ENCODE results near the gene TRMT10B. TPM values are rescaled to one million over a fixed set of nuclear protein-coding genes. Genes with fewer than 3 reads are reported as not detected.

TRMT10B gene
- total RNA-seq, 1 donor from 2014 or later: 4.2 TPM

GRCh38 chr9:37740128-37740527 lies 13.5 kb upstream of the TRMT10B start:
- Histone ChIP-seq H3K9me3 (ENCODE audit: insufficient read depth, low read depth, low read length) (no peaks in the 10 kb centered on the region), H3K4me1 (ENCODE audit: insufficient read depth, low read length) (no peaks in the 10 kb centered on the region), H3K9ac (ENCODE audit: low read length) (no peak overlapping the region), H4K20me1 (ENCODE audit: insufficient read depth, low read length) (no peaks in the 10 kb centered on the region), H3K27me3 (ENCODE audit: insufficient read depth, low read length) (peaks cover 26% of the 10 kb centered on the region), H3K79me2 (ENCODE audit: insufficient read depth, low read length) (no peaks in the 10 kb centered on the region), H2AFZ (ENCODE audit: low read depth, low read length) (no peak overlapping the region), H3K36me3 (ENCODE audit: insufficient read depth, low read length) (no peaks in the 10 kb centered on the region), H3K27ac (ENCODE audit: low read depth, low read length) (no peak overlapping the region), H3K4me3 (ENCODE audit: insufficient read depth, low read depth, low read length) (no peak overlapping the region), H3K4me2 (ENCODE audit: low read length) (no peak overlapping the region)
- TF ChIP-seq CTCF (IDR thresholded peaks at IDR 0.05; ENCODE audit: insufficient read depth, low read depth, low read length) (no peak), EZH2 (IDR thresholded peaks at IDR 0.05; ENCODE audit: insufficient read depth, low read length) (no peak)
- H3K4me3 Mint-ChIP-seq (ENCODE audit: unreplicated experiment): no peak overlapping the region
- no peak for FAIRE-seq
- no peaks in the 10 kb centered on the region for H3K36me3 Mint-ChIP-seq (ENCODE audit: low read depth, unreplicated experiment)
- no peak for DNase-seq (ENCODE audit: low read depth)
- no peaks in the 10 kb centered on the region for H3K4me1 Mint-ChIP-seq (ENCODE audit: low read depth, unreplicated experiment)
- H3K27me3 Mint-ChIP-seq (ENCODE audit: low read depth, unreplicated experiment): peaks cover 40% of the 10 kb centered on the region
- H3K27ac Mint-ChIP-seq (ENCODE audit: unreplicated experiment): no peak overlapping the region
- H3K9me3 Mint-ChIP-seq (ENCODE audit: unreplicated experiment): no peaks in the 10 kb centered on the region

- Histone ChIP-seq H3K36me3 (ENCODE audit: insufficient read depth, low read length) (no peaks in the 10 kb centered on the region), H3K9me3 (ENCODE audit: insufficient read depth, low read depth, low read length) (no peaks in the 10 kb centered on the region), H3K27me3 (ENCODE audit: insufficient read depth, low read length) (peaks cover 22% of the 10 kb centered on the region), H3K79me2 (ENCODE audit: insufficient read depth, low read length) (no peaks in the 10 kb centered on the region), H4K20me1 (ENCODE audit: insufficient read depth, low read length) (no peaks in the 10 kb centered on the region), H3K27ac (ENCODE audit: low read depth, low read length) (no peak overlapping the region), H3K4me1 (ENCODE audit: insufficient read depth, low read length) (no peaks in the 10 kb centered on the region), H3K4me2 (ENCODE audit: low read length) (no peak overlapping the region), H3K9ac (ENCODE audit: low read length) (no peak overlapping the region), H2AFZ (ENCODE audit: low read depth, low read length) (no peak overlapping the region), H3K4me3 (ENCODE audit: insufficient read depth, low read depth, low read length) (no peak overlapping the region)
- Mint-ChIP-seq H3K27ac (ENCODE audit: unreplicated experiment) (no peak overlapping the region), H3K9me3 (ENCODE audit: unreplicated experiment) (no peaks in the 10 kb centered on the region), H3K27me3 (ENCODE audit: low read depth, unreplicated experiment) (peaks cover 43% of the 10 kb centered on the region), H3K36me3 (ENCODE audit: low read depth, unreplicated experiment) (no peaks in the 10 kb centered on the region), H3K4me3 (ENCODE audit: unreplicated experiment) (no peak overlapping the region), H3K4me1 (ENCODE audit: low read depth, unreplicated experiment) (no peaks in the 10 kb centered on the region)
- no peak for TF ChIP-seq EZH2 (IDR thresholded peaks at IDR 0.05; ENCODE audit: insufficient read depth, low read length)
- no peak for TF ChIP-seq CTCF (IDR thresholded peaks at IDR 0.05; ENCODE audit: insufficient read depth, low read depth, low read length)
- no peak for DNase-seq (ENCODE audit: low read depth)
- FAIRE-seq: no peak
These were observed 12.8 kb upstream of the TRMT10B start for GRCh38 chr9:37740631-37741328.

GRCh38 chr9:37745970-37746369 lies 7.6 kb upstream of the TRMT10B start:
- H3K9me3 Mint-ChIP-seq (ENCODE audit: unreplicated experiment): no peaks in the 10 kb centered on the region
- no peak overlapping the region for H2AFZ ChIP-seq (ENCODE audit: low read depth, low read length)
- no peaks in the 10 kb centered on the region for H3K9me3 ChIP-seq (ENCODE audit: insufficient read depth, low read depth, low read length)
- H3K4me1 Mint-ChIP-seq (ENCODE audit: low read depth, unreplicated experiment): peaks cover 2% of the 10 kb centered on the region
- no peak overlapping the region for H3K27ac Mint-ChIP-seq (ENCODE audit: unreplicated experiment)
- H3K79me2 ChIP-seq (ENCODE audit: insufficient read depth, low read length): no peaks in the 10 kb centered on the region
- H3K36me3 Mint-ChIP-seq (ENCODE audit: low read depth, unreplicated experiment): no peaks in the 10 kb centered on the region
- FAIRE-seq (no peak), DNase-seq (ENCODE audit: low read depth) (no peak)
- peaks cover 23% of the 10 kb centered on the region for H3K27me3 Mint-ChIP-seq (ENCODE audit: low read depth, unreplicated experiment)
- peaks cover 9% of the 10 kb centered on the region for H3K27me3 ChIP-seq (ENCODE audit: insufficient read depth, low read length)
- no peaks in the 10 kb centered on the region for H3K36me3 ChIP-seq (ENCODE audit: insufficient read depth, low read length)
- no peak for TF ChIP-seq EZH2 (IDR thresholded peaks at IDR 0.05; ENCODE audit: insufficient read depth, low read length)
- no peak for TF ChIP-seq CTCF (IDR thresholded peaks at IDR 0.05; ENCODE audit: insufficient read depth, low read depth, low read length)
- no peak overlapping the region for H3K4me2 ChIP-seq (ENCODE audit: low read length)
- no peak overlapping the region for H3K9ac ChIP-seq (ENCODE audit: low read length)
- no peak overlapping the region for H3K4me3 ChIP-seq (ENCODE audit: insufficient read depth, low read depth, low read length)
- H3K27ac ChIP-seq (ENCODE audit: low read depth, low read length): no peak overlapping the region
- peaks cover 3% of the 10 kb centered on the region for H3K4me1 ChIP-seq (ENCODE audit: insufficient read depth, low read length)
- no peak overlapping the region for H3K4me3 Mint-ChIP-seq (ENCODE audit: unreplicated experiment)
- no peaks in the 10 kb centered on the region for H4K20me1 ChIP-seq (ENCODE audit: insufficient read depth, low read length)
